Measurements from ENCODE around the gene ZBTB16.
A peak's percentile ranks its signal among the peaks of the same experiment; 100 is the strongest.

The ZBTB16 gene

GRCh38 chr11:114193730-114194679 is 134.5 kb downstream of the ZBTB16 start:
- no peak for DNase-seq

GRCh38 chr11:114194702-114195101 is 135.2 kb downstream of the ZBTB16 start:
- no peak for DNase-seq

- DNase-seq, result no peak
Observed at GRCh38 chr11:114195151-114195550, 135.6 kb downstream of the ZBTB16 start.

GRCh38 chr11:114195981-114196731 is 136.6 kb downstream of the ZBTB16 start:
- DNase-seq, result no peak

- DNase-seq, result no peak
Observed at GRCh38 chr11:114196997-114197703, 137.6 kb downstream of the ZBTB16 start.

GRCh38 chr11:114197799-114198500 is 138.4 kb downstream of the ZBTB16 start:
- DNase-seq, result no peak

- DNase-seq, result no peak
Observed at GRCh38 chr11:114199051-114199450, 139.5 kb downstream of the ZBTB16 start.

- no peak for DNase-seq
Observed at GRCh38 chr11:114200351-114201133, 141.0 kb downstream of the ZBTB16 start.

- DNase-seq, result no peak
Observed at GRCh38 chr11:114201219-114201618, 141.7 kb downstream of the ZBTB16 start.

- no peak for DNase-seq
Observed at GRCh38 chr11:114202011-114202609, 142.6 kb downstream of the ZBTB16 start.

GRCh38 chr11:114207096-114207495 is 147.6 kb downstream of the ZBTB16 start:
- DNase-seq, result no peak

- peak; percentile 58 for DNase-seq
Observed at GRCh38 chr11:114208377-114208776, 148.9 kb downstream of the ZBTB16 start.

- DNase-seq, result no peak
Observed at GRCh38 chr11:114209343-114209742, 149.8 kb downstream of the ZBTB16 start.

- no peak for DNase-seq
Observed at GRCh38 chr11:114209904-114210303, 150.4 kb downstream of the ZBTB16 start.

- DNase-seq, result no peak
Observed at GRCh38 chr11:114211444-114212121, 152.1 kb downstream of the ZBTB16 start.

- DNase-seq, result no peak
Observed at GRCh38 chr11:114213622-114214021, 154.1 kb downstream of the ZBTB16 start.

GRCh38 chr11:114215428-114215827 is 155.9 kb downstream of the ZBTB16 start:
- DNase-seq, result no peak

- DNase-seq, result no peak
Observed at GRCh38 chr11:114215871-114216795, 156.6 kb downstream of the ZBTB16 start.

GRCh38 chr11:114216796-114217180 is 157.3 kb downstream of the ZBTB16 start:
- DNase-seq, result peak; percentile 7

GRCh38 chr11:114218508-114218907 is 159.0 kb downstream of the ZBTB16 start:
- no peak for DNase-seq
